Right lobe of liver (tissue), 6 donors: Measurements from ENCODE around the gene QRICH2. TPM values are rescaled to one million over a fixed set of nuclear protein-coding genes. Genes with fewer than 3 reads are reported as not detected.
"Not testable (repeated sequence)": the region's sequence is repeated elsewhere in the genome, so short reads cannot be mapped to it uniquely, and the experiment has no call there.

Source experiments
- ATAC-seq, 4 donors: fragments of 200-7000 bp; cut with Tn5 transposase; one replicate each; pipeline ENCODE4 v1.9.1; 2020; ENCODE audit warnings: mild to moderate bottlenecking in 4 of 4, moderate library complexity in 4 of 4
- DNase-seq, 3 donors: peaks; one replicate each; pipeline ENCODE4 v3.0.0-alpha.2; 2020
- H3K27ac ChIP-seq, 3 donors: fragments of 200-600 bp; one replicate each; pipeline ENCODE4 v1.8.0; 2022
- H3K27me3 ChIP-seq, 2 donors: fragments of 200-600 bp; one replicate each; pipeline ENCODE4 v1.8.0; 2022
- H3K36me3 ChIP-seq, 4 donors: fragments of 200-600 bp; sonication (generic) in 1 of 4; one replicate each; pipeline versions ENCODE4 v1.5.1 to v1.8.0; 2017 to 2022; ENCODE audit warnings: control low read depth in 1 of 4
- H3K4me1 ChIP-seq, 4 donors: fragments of 200-600 bp; sonication (generic) in 1 of 4; one replicate each; pipeline versions ENCODE4 v1.5.1 to v1.8.0; 2017 to 2022; ENCODE audit warnings: control low read depth in 1 of 4
- H3K4me3 ChIP-seq, 3 donors: fragments of 200-600 bp; one replicate each; pipeline ENCODE4 v1.8.0; 2022
- H3K9me3 ChIP-seq, 4 donors: fragments of 200-600 bp; sonication (generic) in 1 of 4; one replicate each; pipeline versions ENCODE4 v1.5.1 to v1.8.0; 2017 to 2022; ENCODE audit warnings: control low read depth in 1 of 4
- CTCF ChIP-seq, 4 donors: fragments of 200-600 bp in 3 of 4; fragments of 450-650 bp in 1 of 4; IDR thresholded peaks; one replicate each; pipeline versions ENCODE4 v1.5.1 to v1.8.0; 2016 to 2022; ENCODE audit warnings: antibody characterized with exemption in 4 of 4, mild to moderate bottlenecking in 2 of 4
- POLR2A ChIP-seq: fragments of 450-650 bp; IDR thresholded peaks from one replicate; pipeline ENCODE4 v1.6.1; 2017; ENCODE audit warnings: antibody characterized with exemption, mild to moderate bottlenecking
- WGBS: methylation state at CpG from one replicate; pipeline ENCODE4 v1.1.6; 2018; ENCODE audit warnings: low coverage, low lambda C conversion rate; ENCODE audit not compliant: insufficient coverage; ENCODE audit errors: missing lambda C conversion rate; 5-methylcytosine and 5-hydroxymethylcytosine counted together
- intact Hi-C, 2 donors: fragments of 100-400 bp; cut with DNase I; formaldehyde crosslinking; loops; one replicate each; pipeline versions ENCODE4 v1.11.2 to v1.14.1; 2022
- total RNA-seq, 6 experiments: library from RNA; depleted of rRNA in 2 of 6; stranded (reverse); fragments of >200 nt in 2 of 6; fragmentation: NEBNext Ultra II Directional in 3 of 6; extraction: Animal tissue kit (Norgen Biotek cat#: 25700) in 3 of 6; gene quantifications; one replicate each; pipeline versions ENCODE4 v1.1.0 to v1.2.4, GENCODE V29; 2016 to 2023
- donor health status: DM: no; HTN: yes; CAD: no.
- donor health status: DM: no; HTN: no; CAD: no.
- donor health status: DM: no; HTN: no; CAD: no.
- donor health status: DM: no; HTN: yes; CAD: no.
- donor health status: DM: no; HTN: yes; CAD: no.

The QRICH2 gene
- total RNA-seq, 6 experiments from 2014 or later, result 0.43 to 2.2 (median 1.5) TPM

DNA sequence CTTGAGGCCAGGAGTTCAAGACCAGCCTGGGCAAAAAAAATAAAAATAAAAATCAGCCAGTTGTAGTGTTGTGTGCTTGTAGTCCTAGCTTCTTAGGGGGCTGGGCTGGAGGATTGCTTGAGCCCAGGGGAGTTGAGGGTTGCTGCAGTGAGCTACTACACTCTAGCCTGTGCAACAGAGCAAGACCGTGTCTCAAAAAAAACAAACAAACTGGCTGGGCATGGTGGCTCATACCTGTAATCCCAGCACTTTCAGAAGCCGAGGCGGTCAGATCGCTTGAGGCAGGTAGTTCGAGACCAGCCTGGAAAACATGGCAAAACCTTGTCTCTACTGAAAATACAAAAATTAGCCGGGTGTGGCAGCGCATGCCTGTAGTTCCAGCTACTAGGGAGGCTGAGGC is 47.9 kb downstream of the QRICH2 start:
- 94% methylated on average over 7 of the region's 7 CpGs for WGBS
- TF ChIP-seq CTCF (IDR thresholded peaks at IDR 0.05), result no peak
- TF ChIP-seq POLR2A, result no peak
- DNase-seq, result no peak
- Histone ChIP-seq H3K36me3 (no peaks in the 10 kb centered on the region), H3K9me3 (no peaks in the 10 kb centered on the region), H3K4me3 (no peak overlapping the region), H3K4me1 (peaks cover 0 to 14% (median 0%) of the 10 kb centered on the region in 4 donors), H3K27ac (peak overlapping the region in 1 of 3 donors; percentile 12), H3K27me3 (no peaks in the 10 kb centered on the region)
- intact Hi-C loops, result no loop called here
- ATAC-seq, result no peak

DNA sequence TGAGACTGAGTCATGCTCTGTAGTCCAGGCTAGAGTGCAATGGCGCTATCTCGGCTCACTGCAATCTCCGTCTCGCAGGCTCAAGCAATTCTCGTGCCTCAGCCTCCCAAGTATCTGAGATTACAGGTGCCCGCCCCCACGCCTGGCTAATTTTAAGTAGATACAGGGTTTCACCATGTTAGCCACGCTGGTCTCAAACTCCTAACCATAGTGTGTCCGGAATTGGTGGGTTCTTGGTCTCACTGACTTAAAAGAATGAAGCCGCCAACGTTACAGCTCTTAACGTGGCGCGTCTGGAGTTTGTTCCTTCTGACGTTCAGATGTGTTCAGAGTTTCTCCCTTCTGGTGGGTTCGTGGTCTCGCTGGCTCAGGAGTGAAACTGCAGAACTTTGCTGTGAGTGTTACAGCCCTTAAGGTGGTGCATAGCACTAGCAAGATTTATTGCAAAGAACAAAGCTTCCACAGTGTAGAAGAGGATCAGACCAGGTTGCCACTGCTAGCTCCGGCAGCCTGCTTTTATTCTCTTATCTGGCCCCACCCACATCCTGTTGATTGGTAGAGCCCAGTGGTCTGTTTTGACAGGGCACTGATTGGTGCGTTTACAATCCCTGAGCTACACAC is 51.5 kb downstream of the QRICH2 start:
- H3K27ac ChIP-seq, H3K27me3 ChIP-seq, DNase-seq, ATAC-seq, H3K4me3 ChIP-seq, intact Hi-C loops, H3K9me3 ChIP-seq, H3K36me3 ChIP-seq: not testable (repeated sequence)
- H3K4me1 ChIP-seq, result peaks cover 0 to 16% (median 4%) of the 10 kb centered on the region in 4 donors
- 77% methylated on average over 19 of the region's 19 CpGs for WGBS

DNA sequence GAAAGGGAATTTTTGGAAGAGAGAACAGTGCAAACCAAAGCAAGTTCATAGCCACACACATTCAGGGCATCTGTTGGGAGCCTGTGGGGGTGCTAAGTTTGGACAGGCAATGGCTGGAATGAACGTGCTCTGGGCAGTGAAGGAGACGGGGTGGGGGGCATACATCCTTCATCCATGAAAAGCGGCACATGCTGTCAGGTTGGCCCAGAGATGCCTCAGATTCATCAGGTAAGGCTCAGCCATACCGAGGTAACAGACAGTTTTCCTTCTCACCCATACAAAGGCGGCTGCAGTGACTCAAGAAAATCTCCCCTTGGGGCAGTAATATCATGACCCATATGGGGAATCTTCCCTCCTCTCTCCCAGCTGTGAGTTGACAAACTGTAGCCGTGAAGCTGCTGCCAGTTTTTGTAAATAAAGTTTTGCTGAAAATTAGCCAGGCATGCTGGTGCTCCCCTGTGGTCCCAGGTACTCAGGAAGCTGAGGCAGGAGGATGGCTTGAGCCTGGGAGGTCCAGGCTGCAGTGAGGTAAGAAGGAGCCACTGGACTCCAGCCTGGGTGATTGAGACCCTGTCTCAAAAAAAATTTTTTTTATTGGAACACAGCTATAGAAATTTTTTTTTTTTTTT is 52.2 kb downstream of the QRICH2 start:
- Histone ChIP-seq H3K36me3 (no peaks in the 10 kb centered on the region), H3K27me3 (no peaks in the 10 kb centered on the region), H3K4me1 (peaks cover 0 to 19% (median 4%) of the 10 kb centered on the region in 4 donors), H3K9me3 (no peaks in the 10 kb centered on the region), H3K4me3 (no peak overlapping the region), H3K27ac (no peak overlapping the region)
- 75% methylated on average over 2 of the region's 6 CpGs for WGBS
- intact Hi-C loops, result no loop called here
- DNase-seq, result no peak
- no peak for ATAC-seq
- no peak for TF ChIP-seq POLR2A
- no peak for TF ChIP-seq CTCF (IDR thresholded peaks at IDR 0.05)

GRCh38 chr17:76254275-76254674 is 53.8 kb downstream of the QRICH2 start:
- H3K4me3 ChIP-seq, result no peak overlapping the region
- intact Hi-C loops, result no loop called here
- H3K4me1 ChIP-seq, result peaks cover 0 to 19% (median 4%) of the 10 kb centered on the region in 4 donors
- no peak overlapping the region for H3K27ac ChIP-seq
- TF ChIP-seq CTCF (IDR thresholded peaks at IDR 0.05), result no peak
- no peak for TF ChIP-seq POLR2A
- no peaks in the 10 kb centered on the region for H3K27me3 ChIP-seq
- H3K36me3 ChIP-seq, result no peaks in the 10 kb centered on the region
- DNase-seq (no peak), ATAC-seq (no peak)
- 85% methylated on average over 3 of the region's 5 CpGs for WGBS
- H3K9me3 ChIP-seq, result no peaks in the 10 kb centered on the region

- 92% methylated on average over 7 of the region's 7 CpGs for WGBS
- Histone ChIP-seq H3K4me3 (no peak overlapping the region), H3K36me3 (no peaks in the 10 kb centered on the region), H3K27ac (no peak overlapping the region), H3K4me1 (peaks cover 0 to 19% (median 4%) of the 10 kb centered on the region in 4 donors), H3K9me3 (no peaks in the 10 kb centered on the region), H3K27me3 (no peaks in the 10 kb centered on the region)
- ATAC-seq (no peak), DNase-seq (no peak)
- no peak for TF ChIP-seq CTCF (IDR thresholded peaks at IDR 0.05)
- TF ChIP-seq POLR2A, result no peak
- intact Hi-C loops, result no loop called here
Observed at GRCh38 chr17:76253841-76254240, 54.2 kb downstream of the QRICH2 start.

GRCh38 chr17:76252967-76253766 is 54.9 kb downstream of the QRICH2 start:
- Histone ChIP-seq H3K4me1 (peaks cover 0 to 20% (median 4%) of the 10 kb centered on the region in 4 donors), H3K27ac (peak overlapping the region; percentile 56 to 72 (median 56))
- H3K9me3 ChIP-seq, ATAC-seq, H3K27me3 ChIP-seq, H3K36me3 ChIP-seq, H3K4me3 ChIP-seq, intact Hi-C loops: not testable (repeated sequence)
- DNase-seq, result peak in 1 of 3 donors; percentile 48
- WGBS, result 89% methylated on average over 21 of the region's 23 CpGs
